Suprapubic skin (tissue), 4 donors: ENCODE measurements around the gene CMTM8.

Experiments used
- CTCF ChIP-seq, 2 donors: fragments of 200-600 bp in 1 of 2; fragments of 450-650 bp in 1 of 2; sonication (generic) in 1 of 2; IDR thresholded peaks; one replicate each; pipeline ENCODE4 v1.5.1; 2016 to 2019; ENCODE audit warnings: antibody characterized with exemption in 2 of 2, mild to moderate bottlenecking in 1 of 2, moderate library complexity in 1 of 2
- EP300 ChIP-seq: sonication (generic); formaldehyde crosslinking; IDR thresholded peaks from one replicate; pipeline ENCODE4 v1.6.1; 2017; ENCODE audit warnings: antibody characterized with exemption
- POLR2A ChIP-seq, 2 donors: fragments of 450-650 bp; IDR thresholded peaks; one replicate each; pipeline ENCODE4 v1.6.1; 2017; ENCODE audit warnings: antibody characterized with exemption in 2 of 2, mild to moderate bottlenecking in 2 of 2, moderate library complexity in 2 of 2
- POLR2AphosphoS5 ChIP-seq, 3 donors: sonication (generic); formaldehyde crosslinking; IDR thresholded peaks; one replicate each; pipeline ENCODE4 v1.6.1; 2017; ENCODE audit warnings: antibody characterized with exemption in 3 of 3

DNA sequence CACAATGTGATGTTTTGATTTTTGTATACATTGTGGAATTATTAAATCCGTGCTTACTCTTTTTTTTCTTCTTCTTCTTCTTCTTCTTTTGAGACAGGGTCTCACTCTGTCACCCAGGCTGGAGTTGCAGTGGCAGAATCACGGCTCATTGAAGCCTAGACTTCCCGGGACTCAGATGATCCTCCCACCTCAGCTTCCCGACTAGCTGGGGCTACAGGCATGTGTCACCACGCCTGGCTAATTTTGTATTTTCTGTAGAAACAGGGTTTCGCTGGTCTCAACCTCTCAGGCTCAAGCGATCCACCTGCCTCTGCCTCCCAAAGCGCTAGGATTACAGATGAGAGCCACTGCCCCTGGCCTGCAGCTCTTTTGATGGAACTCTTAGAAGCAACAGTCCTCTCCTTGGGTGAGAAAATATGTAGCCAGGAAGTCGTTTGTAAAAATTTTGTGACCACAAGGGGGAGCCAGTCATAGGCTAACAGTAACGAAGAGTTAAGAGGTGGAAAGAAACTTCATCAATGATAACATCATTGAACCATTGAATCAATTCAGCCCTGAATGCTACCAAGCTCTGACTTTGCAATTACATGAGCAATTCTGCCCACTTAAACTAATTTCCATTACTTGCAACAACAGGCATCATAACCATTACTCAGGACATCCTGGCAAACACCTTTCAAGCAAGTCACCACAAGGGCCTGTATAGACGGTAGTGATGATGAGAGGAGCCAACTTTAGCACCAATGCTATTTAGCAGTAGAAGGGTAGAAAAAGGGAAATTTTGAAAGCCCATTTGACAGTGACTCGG, 136.5 kb downstream of the CMTM8 start:
- TF ChIP-seq CTCF (IDR thresholded peaks at IDR 0.05) (peak; percentile 43 to 48), POLR2A (IDR thresholded peaks at IDR 0.05) (no peak), POLR2AphosphoS5 (IDR thresholded peaks at IDR 0.05) (no peak), EP300 (no peak)
